Fibroblast of lung (primary cell): ENCODE results near the gene KCTD4. TPM values are rescaled to one million over a fixed set of nuclear protein-coding genes. Genes with fewer than 3 reads are reported as not detected.

Experiments used
- DNase-seq, 2 donors: peaks; one replicate each; pipeline versions ENCODE4 v3.0.0 to v3.0.0-alpha.2; 2010; ENCODE audit warnings: low read depth in 2 of 2
- H2AFZ ChIP-seq: 2 replicates; pipeline ENCODE4 v1.5.1; 2012; ENCODE audit warnings: low read length, control low read depth, inconsistent platforms
- H3K27ac ChIP-seq: 2 replicates; pipeline ENCODE4 v1.5.1; 2011; ENCODE audit warnings: low read length, control low read depth; ENCODE audit not compliant: insufficient read depth
- H3K27me3 ChIP-seq: 2 replicates; pipeline ENCODE4 v1.5.1; 2011; ENCODE audit warnings: mild to moderate bottlenecking, low read length; ENCODE audit not compliant: control insufficient read depth, insufficient read depth
- H3K36me3 ChIP-seq: 2 replicates; pipeline ENCODE4 v1.5.1; 2011; ENCODE audit warnings: low read length; ENCODE audit not compliant: control insufficient read depth, insufficient read depth
- H3K4me1 ChIP-seq: 2 replicates; pipeline ENCODE4 v1.5.1; 2011; ENCODE audit warnings: low read length; ENCODE audit not compliant: control insufficient read depth, insufficient read depth; ENCODE audit errors: extremely low read depth
- H3K4me2 ChIP-seq: 2 replicates; pipeline ENCODE4 v1.5.1; 2011; ENCODE audit warnings: low read length, control low read depth; ENCODE audit not compliant: insufficient read depth; ENCODE audit errors: extremely low read depth
- H3K4me3 ChIP-seq, 4 experiments: fragments of 200-600 bp in 1 of 4; sonication (generic) in 1 of 4; replicated peaks in 1 of 4; 2 replicates each; pipeline ENCODE4 v1.5.1; 2011 to 2016; ENCODE audit warnings: low read length in 4 of 4, low read depth in 3 of 4, mild to moderate bottlenecking in 3 of 4, control low read depth in 2 of 4, inconsistent platforms in 1 of 4, mixed read lengths in 1 of 4; ENCODE audit not compliant: insufficient read depth in 1 of 4; ENCODE audit errors: control extremely low read depth in 1 of 4
- H3K79me2 ChIP-seq: 2 replicates; pipeline ENCODE4 v1.5.1; 2012; ENCODE audit warnings: mild to moderate bottlenecking, low read length, inconsistent platforms; ENCODE audit not compliant: control insufficient read depth, insufficient read depth
- H3K9ac ChIP-seq: 2 replicates; pipeline ENCODE4 v1.5.1; 2011; ENCODE audit warnings: mild to moderate bottlenecking, low read length, control low read depth; ENCODE audit not compliant: insufficient read depth
- H3K9me3 ChIP-seq: 2 replicates; pipeline ENCODE4 v1.5.1; 2012; ENCODE audit warnings: low read depth, low read length; ENCODE audit not compliant: control insufficient read depth, insufficient read depth
- H4K20me1 ChIP-seq: 2 replicates; pipeline ENCODE4 v1.5.1; 2011; ENCODE audit warnings: low read length; ENCODE audit not compliant: control insufficient read depth, insufficient read depth; ENCODE audit errors: extremely low read depth
- EZH2 ChIP-seq: IDR thresholded peaks from 2 replicates; pipeline ENCODE4 v1.5.1; 2012; ENCODE audit warnings: low read length, control low read depth, mild to moderate bottlenecking; ENCODE audit errors: missing control alignments
- polyA plus RNA-seq, 2 donors: library from polyadenylated mRNA; depleted of rRNA in 1 of 2; stranded (reverse) in 1 of 2; unstranded in 1 of 2; fragments of >200 nt; gene quantifications; 2 replicates each; pipeline ENCODE4 v1.2.1, GENCODE V29; 2011 to 2012; ENCODE audit warnings: missing spikeins in 1 of 2
- total RNA-seq: library from RNA; depleted of rRNA; stranded (reverse); fragments of >200 nt; gene quantifications from 2 replicates; pipeline ENCODE4 v1.2.1, GENCODE V29; 2014
- TF ChIP-seq, protein P1 (sequence below), 2 donors: IDR thresholded peaks in 1 of 2; conservative IDR thresholded peaks in 1 of 2; 1 replicate in 1 of 2; 2 replicates in 1 of 2; pipeline ENCODE4 v1.5.1; 2011 to 2012; ENCODE audit warnings: low read length in 2 of 2, control low read depth in 1 of 2, inconsistent platforms in 1 of 2, low read depth in 1 of 2, mild to moderate bottlenecking in 1 of 2

The KCTD4 gene
- total and polyA plus RNA-seq, 2 donors (not counting 1 experiment from before 2014, with no cell fraction given), result under 0.01 to 0.54 TPM

DNA sequence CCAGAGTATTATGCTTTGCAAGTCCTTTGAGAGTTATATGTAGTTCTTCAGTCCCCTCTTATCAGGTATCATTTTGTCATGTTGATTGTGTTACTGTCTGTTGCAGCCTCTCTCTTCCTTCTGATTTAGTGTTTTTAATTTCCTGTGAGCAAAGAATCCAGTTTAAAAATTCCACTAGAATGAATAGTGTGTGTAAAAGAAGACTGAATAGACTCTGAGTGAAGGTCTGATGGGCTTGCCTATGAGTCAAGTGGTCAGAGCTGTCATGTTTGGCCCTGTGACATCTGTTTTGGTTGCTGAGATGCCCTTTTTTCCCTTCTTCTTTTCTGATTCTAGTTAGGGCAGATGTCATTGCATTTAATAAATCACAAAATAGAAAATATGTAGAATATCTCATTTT, 23.3 kb upstream of the KCTD4 start:
- H3K9me3 ChIP-seq, result no peaks in the 10 kb centered on the region
- H3K4me1 ChIP-seq, result peaks cover 3% of the 10 kb centered on the region
- H3K9ac ChIP-seq, result no peak overlapping the region
- no peak overlapping the region for H2AFZ ChIP-seq
- DNase-seq, result peak in 1 of 2 donors; percentile 54
- H3K36me3 ChIP-seq, result no peaks in the 10 kb centered on the region
- no peaks in the 10 kb centered on the region for H4K20me1 ChIP-seq
- no peak overlapping the region for H3K4me2 ChIP-seq
- TF ChIP-seq, protein P1, sequence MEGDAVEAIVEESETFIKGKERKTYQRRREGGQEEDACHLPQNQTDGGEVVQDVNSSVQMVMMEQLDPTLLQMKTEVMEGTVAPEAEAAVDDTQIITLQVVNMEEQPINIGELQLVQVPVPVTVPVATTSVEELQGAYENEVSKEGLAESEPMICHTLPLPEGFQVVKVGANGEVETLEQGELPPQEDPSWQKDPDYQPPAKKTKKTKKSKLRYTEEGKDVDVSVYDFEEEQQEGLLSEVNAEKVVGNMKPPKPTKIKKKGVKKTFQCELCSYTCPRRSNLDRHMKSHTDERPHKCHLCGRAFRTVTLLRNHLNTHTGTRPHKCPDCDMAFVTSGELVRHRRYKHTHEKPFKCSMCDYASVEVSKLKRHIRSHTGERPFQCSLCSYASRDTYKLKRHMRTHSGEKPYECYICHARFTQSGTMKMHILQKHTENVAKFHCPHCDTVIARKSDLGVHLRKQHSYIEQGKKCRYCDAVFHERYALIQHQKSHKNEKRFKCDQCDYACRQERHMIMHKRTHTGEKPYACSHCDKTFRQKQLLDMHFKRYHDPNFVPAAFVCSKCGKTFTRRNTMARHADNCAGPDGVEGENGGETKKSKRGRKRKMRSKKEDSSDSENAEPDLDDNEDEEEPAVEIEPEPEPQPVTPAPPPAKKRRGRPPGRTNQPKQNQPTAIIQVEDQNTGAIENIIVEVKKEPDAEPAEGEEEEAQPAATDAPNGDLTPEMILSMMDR (conservative IDR thresholded peaks at IDR 0.05 in 1 of 2, IDR thresholded peaks at IDR 0.05 in 1 of 2; ENCODE audit: low read depth in 1 of 2, low read length in 2 of 2), result no peak
- no peak for TF ChIP-seq EZH2
- no peak overlapping the region for H3K4me3 ChIP-seq
- no peak overlapping the region for H3K27ac ChIP-seq
- no peaks in the 10 kb centered on the region for H3K79me2 ChIP-seq
- H3K27me3 ChIP-seq, result no peaks in the 10 kb centered on the region

DNA sequence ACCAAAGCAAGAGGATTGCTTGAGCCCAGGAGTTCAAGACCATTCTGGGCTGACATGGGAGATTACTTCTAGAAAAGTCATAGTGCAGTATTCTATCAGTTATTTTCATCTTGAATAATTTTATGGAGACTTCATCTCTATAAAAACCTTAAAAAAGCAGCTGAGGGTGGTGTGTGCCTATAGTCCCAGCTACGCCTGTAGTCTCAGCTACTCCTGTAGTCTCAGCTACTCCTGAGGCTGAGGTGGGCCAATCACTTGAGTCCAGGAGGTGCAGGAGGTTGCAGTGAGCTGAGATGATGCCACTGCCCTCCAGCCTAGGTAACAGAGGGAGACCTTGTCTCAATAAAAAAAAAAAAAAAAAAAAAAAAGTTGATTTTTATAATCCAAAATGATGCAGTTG, 22.1 kb upstream of the KCTD4 start:
- no peak overlapping the region for H2AFZ ChIP-seq
- H3K4me2 ChIP-seq, result no peak overlapping the region
- H3K27me3 ChIP-seq, result no peaks in the 10 kb centered on the region
- H3K4me1 ChIP-seq, result peaks cover 3% of the 10 kb centered on the region
- H3K9ac ChIP-seq, result no peak overlapping the region
- TF ChIP-seq, protein P1 (conservative IDR thresholded peaks at IDR 0.05 in 1 of 2, IDR thresholded peaks at IDR 0.05 in 1 of 2; ENCODE audit: low read depth in 1 of 2, low read length in 2 of 2), result no peak
- TF ChIP-seq EZH2, result no peak
- no peaks in the 10 kb centered on the region for H3K9me3 ChIP-seq
- no peak for DNase-seq
- no peaks in the 10 kb centered on the region for H4K20me1 ChIP-seq
- H3K27ac ChIP-seq, result no peak overlapping the region
- no peak overlapping the region for H3K4me3 ChIP-seq
- H3K79me2 ChIP-seq, result no peaks in the 10 kb centered on the region
- H3K36me3 ChIP-seq, result no peaks in the 10 kb centered on the region

DNA sequence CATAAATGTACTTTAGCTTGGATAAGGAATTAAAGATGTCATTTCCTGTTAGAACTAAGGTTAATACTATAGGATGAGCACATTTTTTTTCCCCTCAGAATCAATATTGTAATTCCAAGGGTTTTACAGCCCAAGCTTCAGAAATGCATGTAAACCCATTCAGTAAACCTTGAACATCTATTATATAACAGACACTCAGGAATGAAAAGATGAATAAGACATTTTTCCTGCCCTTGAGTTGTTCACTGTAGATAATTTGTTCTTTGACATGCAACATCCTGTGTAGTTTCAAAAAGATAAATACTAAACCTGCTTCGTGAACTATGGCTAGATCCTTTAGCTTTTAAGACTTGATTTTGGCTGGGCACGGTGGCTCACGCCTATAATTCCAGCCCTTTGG, 21.7 kb upstream of the KCTD4 start:
- no peak overlapping the region for H3K4me3 ChIP-seq
- no peak for TF ChIP-seq EZH2
- TF ChIP-seq, protein P1 (conservative IDR thresholded peaks at IDR 0.05 in 1 of 2, IDR thresholded peaks at IDR 0.05 in 1 of 2; ENCODE audit: low read depth in 1 of 2, low read length in 2 of 2), result no peak
- no peaks in the 10 kb centered on the region for H3K27me3 ChIP-seq
- no peak overlapping the region for H2AFZ ChIP-seq
- peak in 1 of 2 donors; percentile 43 for DNase-seq
- no peaks in the 10 kb centered on the region for H3K9me3 ChIP-seq
- H3K9ac ChIP-seq, result no peak overlapping the region
- no peak overlapping the region for H3K4me2 ChIP-seq
- no peak overlapping the region for H3K27ac ChIP-seq
- H4K20me1 ChIP-seq, result no peaks in the 10 kb centered on the region
- peaks cover 3% of the 10 kb centered on the region for H3K4me1 ChIP-seq
- H3K36me3 ChIP-seq, result no peaks in the 10 kb centered on the region
- H3K79me2 ChIP-seq, result no peaks in the 10 kb centered on the region
